Stimulated activated CD4-positive, alpha-beta T cell treated with anti-CD3 and anti-CD28 coated beads, Interleukin-4, amount 100 ng/mL, for 24 hours (primary cell): ENCODE measurements around the gene ZNF672.

ENCODE experiments used
- DNase-seq: peaks from one replicate; pipeline ENCODE4 v3.0.0-alpha.2; 2020

The ZNF672 gene

GRCh38 chr1:248891758-248892157 lies 53.7 kb downstream of the ZNF672 start:
- DNase-seq, result no peak

GRCh38 chr1:248892590-248892989 lies 54.6 kb downstream of the ZNF672 start:
- DNase-seq, result no peak

GRCh38 chr1:248894837-248895236 lies 56.8 kb downstream of the ZNF672 start:
- DNase-seq, result no peak

GRCh38 chr1:248897412-248898337 lies 59.7 kb downstream of the ZNF672 start:
- no peak for DNase-seq
